ENCODE results near the gene EXOC3L2.

The EXOC3L2 gene

DNA sequence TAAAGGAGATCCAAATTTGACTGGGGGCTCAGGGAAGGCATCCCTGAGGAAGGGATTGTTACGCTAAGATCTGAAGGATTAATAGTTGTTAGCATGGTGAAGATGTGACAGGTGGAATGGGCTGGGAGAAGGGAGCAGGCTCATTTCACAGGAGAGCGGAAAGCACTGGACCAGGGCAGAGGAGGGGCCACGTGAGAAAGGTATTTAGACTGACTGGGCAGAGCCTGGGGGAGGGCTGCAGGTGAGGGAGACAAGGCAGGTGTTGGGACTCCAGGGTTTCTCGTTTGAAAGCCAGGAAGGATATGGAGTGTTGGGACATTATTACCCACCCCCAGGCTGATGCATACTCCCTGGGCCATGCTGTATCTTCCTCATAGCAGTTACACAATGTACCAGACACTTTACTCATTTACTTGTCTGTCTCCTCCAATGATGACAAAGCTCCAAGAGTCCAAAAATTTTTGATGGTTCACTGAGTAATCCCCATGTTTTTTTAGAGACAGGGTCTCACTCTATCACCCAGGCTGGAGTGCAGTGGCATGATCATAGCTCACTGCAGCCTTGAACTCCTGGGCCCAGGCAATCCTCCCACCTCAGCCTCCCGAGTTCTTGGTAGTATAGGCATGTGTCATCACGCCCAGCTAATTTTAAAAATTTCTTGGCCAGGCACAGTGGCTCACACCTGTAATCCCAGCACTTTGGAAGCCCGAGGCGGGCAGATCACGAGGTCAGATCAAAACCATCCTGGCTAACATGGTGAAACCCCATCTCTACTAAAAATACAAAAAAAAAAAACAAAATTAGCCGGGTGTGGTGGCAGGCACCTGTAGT, 69.5 kb downstream of the EXOC3L2 start:
- no peaks in the 10 kb centered on the region for H3K4me1 ChIP-seq (ENCODE audit: control insufficient read depth, low read depth, low read length)

DNA sequence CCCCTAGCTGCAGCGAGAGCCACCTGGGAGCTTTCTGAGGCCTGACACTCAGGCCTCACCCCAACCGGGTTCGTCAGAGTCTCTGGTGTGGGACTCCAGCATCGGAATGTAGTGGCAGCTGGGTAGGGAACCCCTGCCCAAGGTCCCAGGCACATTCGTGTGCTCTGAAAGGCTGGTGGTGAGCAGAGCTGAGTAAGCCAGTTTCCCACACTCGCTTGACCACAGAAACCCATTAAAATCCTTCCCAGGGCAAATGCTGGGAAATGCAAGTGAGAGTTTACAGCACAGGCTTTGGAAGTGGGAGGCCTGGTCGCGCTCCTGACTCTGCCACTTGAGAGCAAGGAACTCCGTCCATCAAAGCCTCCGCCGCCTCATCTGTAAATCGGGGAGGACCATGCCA, 71.4 kb downstream of the EXOC3L2 start:
- Histone ChIP-seq H3K36me3 (ENCODE audit: control insufficient read depth, low read depth, low read length) (no peaks in the 10 kb centered on the region), H3K4me3 (ENCODE audit: low read length) (no peak overlapping the region), H3K9ac (ENCODE audit: low read length) (no peak overlapping the region), H3K27ac (ENCODE audit: low read length) (no peak overlapping the region), H3K4me1 (ENCODE audit: control insufficient read depth, low read depth, low read length) (no peaks in the 10 kb centered on the region), H3K9me3 (ENCODE audit: control insufficient read depth, low read depth, low read length) (no peaks in the 10 kb centered on the region), H3K27me3 (ENCODE audit: control insufficient read depth, insufficient read depth, low read length) (no peaks in the 10 kb centered on the region)

More for the DNA sequence above, 69.5 kb downstream of the EXOC3L2 start:
- no peaks in the 10 kb centered on the region for H3K9me3 ChIP-seq (ENCODE audit: control insufficient read depth, low read depth, low read length)
- no peaks in the 10 kb centered on the region for H3K27me3 ChIP-seq (ENCODE audit: control insufficient read depth, insufficient read depth, low read length)
- H3K27ac ChIP-seq (ENCODE audit: low read length) = no peak overlapping the region
- H3K9ac ChIP-seq (ENCODE audit: low read length) = no peak overlapping the region
- no peak overlapping the region for H3K4me3 ChIP-seq (ENCODE audit: low read length)
- H3K36me3 ChIP-seq (ENCODE audit: control insufficient read depth, low read depth, low read length) = no peaks in the 10 kb centered on the region

DNA sequence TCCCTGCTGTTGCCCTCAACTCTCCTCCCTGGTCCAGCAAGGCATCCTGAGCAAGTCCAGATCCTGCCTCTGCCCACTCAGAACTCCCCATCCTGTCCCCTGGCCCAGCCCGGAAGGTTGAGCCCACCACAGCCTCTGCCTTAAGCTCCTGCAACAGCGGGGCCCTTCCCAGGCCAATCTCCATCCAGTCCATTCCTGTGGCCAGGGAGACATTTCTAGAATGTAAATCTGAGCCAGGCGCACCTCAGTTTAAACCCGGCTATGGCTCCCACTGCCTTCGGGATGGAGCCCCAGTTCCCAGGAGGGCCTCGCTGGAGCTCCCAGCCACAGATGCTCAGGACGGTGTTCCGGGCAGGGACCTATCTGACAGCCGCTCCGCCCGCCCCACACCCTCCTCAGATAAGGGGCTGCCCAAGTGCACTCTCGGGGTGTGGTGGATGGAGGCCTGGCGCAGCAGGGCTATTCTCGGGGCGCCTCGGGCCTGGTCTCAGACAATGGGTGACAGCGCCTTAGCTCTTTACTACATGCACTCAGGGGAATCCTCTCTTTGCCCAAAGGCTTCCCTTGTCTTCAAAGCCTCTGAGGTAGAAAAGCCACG, 72.5 kb downstream of the EXOC3L2 start:
- no peak overlapping the region for H3K9ac ChIP-seq (ENCODE audit: low read length)
- no peaks in the 10 kb centered on the region for H3K9me3 ChIP-seq (ENCODE audit: control insufficient read depth, low read depth, low read length)
- no peaks in the 10 kb centered on the region for H3K36me3 ChIP-seq (ENCODE audit: control insufficient read depth, low read depth, low read length)
- H3K4me1 ChIP-seq (ENCODE audit: control insufficient read depth, low read depth, low read length) = no peaks in the 10 kb centered on the region
- no peak overlapping the region for H3K4me3 ChIP-seq (ENCODE audit: low read length)
- H3K27ac ChIP-seq (ENCODE audit: low read length) = no peak overlapping the region
- H3K27me3 ChIP-seq (ENCODE audit: control insufficient read depth, insufficient read depth, low read length) = no peaks in the 10 kb centered on the region

DNA sequence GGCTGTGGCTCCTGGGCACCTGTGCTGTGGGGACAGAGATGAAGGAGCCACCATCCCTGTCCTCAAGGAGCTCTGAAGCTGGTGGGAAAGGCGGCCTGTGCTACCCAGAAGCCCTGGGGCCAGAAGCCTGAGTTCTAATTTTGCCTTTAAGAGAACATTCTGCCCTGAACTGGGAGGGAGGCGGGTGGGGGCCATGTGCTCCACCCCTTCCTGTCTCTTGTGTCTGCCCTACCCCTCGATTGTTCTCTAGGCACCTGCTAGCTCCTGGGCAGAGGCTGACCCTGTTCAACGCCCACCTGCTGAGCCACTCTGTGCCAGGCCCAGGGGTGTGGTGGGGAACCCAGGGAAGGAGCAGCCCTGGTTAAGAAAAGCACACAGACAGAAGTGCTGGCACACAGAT, 73.0 kb downstream of the EXOC3L2 start:
- no peak overlapping the region for H3K27ac ChIP-seq (ENCODE audit: low read length)
- no peak overlapping the region for H3K9ac ChIP-seq (ENCODE audit: low read length)

DNA sequence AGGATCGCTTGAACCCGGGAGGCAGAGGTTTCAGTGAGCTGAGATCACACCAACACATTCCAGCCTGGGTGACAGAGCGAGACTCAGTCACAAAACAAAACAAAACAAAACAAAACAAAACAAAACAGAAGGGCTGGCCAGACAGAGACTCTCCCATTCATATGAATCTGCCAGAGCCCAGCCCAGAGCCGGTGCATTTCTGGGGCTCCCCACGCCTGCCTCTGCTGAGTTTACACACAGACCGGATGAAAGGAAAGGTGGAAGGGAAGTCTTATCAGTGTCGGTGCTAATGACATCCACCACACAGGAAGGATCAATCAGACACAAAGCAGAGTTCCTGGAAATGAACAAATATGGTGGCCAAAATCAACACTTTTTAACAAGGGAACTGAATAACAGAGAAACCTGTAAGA, 74.0 kb downstream of the EXOC3L2 start:
- no peaks in the 10 kb centered on the region for H3K9me3 ChIP-seq (ENCODE audit: control insufficient read depth, low read depth, low read length)
- H3K36me3 ChIP-seq (ENCODE audit: control insufficient read depth, low read depth, low read length) = no peaks in the 10 kb centered on the region
- no peak overlapping the region for H3K9ac ChIP-seq (ENCODE audit: low read length)
- H3K27ac ChIP-seq (ENCODE audit: low read length) = no peak overlapping the region
- peaks cover 6% of the 10 kb centered on the region for H3K4me1 ChIP-seq (ENCODE audit: control insufficient read depth, low read depth, low read length)
- H3K27me3 ChIP-seq (ENCODE audit: control insufficient read depth, insufficient read depth, low read length) = no peaks in the 10 kb centered on the region
- no peak overlapping the region for H3K4me3 ChIP-seq (ENCODE audit: low read length)

More for the DNA sequence above, 73.0 kb downstream of the EXOC3L2 start:
- Histone ChIP-seq H3K4me3 (ENCODE audit: low read length) (no peak overlapping the region), H3K4me1 (ENCODE audit: control insufficient read depth, low read depth, low read length) (peaks cover under 1% of the 10 kb centered on the region), H3K36me3 (ENCODE audit: control insufficient read depth, low read depth, low read length) (no peaks in the 10 kb centered on the region), H3K9me3 (ENCODE audit: control insufficient read depth, low read depth, low read length) (no peaks in the 10 kb centered on the region), H3K27me3 (ENCODE audit: control insufficient read depth, insufficient read depth, low read length) (no peaks in the 10 kb centered on the region)

DNA sequence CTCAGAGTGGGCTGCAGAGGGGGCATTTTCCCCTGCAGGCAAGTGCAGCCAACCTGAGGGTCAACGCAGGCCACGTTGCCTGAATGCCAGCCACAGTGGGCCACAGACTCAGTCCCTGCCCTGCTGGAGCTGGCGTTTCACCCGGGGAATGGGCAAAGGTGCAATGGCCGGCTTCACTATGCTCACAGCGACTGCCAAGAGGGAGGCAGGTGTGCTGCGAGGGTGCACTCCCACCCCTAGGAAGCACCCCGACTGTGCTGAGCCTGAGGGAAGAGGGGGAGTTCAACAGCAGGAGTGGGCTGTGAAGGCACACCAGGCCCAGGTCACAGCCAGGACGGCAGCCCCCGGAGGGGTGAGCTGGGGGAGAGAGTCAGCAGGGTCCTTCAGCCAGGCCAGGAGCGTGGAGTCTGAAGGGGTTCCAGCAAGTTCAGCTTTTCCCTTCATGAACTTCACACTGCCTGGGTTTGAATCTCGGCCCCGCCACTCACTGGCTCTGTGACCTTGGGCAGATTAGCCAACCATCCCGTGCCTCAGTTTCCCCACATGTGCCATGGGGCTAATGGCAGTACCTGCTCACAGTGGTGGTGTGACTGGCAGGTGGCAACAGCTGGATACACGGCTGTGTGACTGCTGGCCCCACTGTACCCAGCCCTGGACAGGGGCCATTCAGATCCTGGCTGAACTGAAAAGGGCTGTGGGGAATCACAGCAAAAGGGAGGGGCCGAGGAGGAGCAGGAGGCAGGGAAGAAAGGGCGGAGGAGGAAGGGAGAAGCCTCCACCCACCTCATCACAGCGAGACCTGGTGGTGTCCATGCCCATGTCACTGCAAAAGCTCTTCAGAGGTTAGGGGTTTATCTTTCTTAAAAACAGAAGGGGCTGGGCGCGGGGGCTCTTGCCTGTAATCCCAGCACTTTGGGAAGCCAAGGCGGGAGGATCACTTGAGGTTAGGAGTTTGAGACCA, 74.8 kb downstream of the EXOC3L2 start:
- Histone ChIP-seq H3K27me3 (ENCODE audit: control insufficient read depth, insufficient read depth, low read length) (no peaks in the 10 kb centered on the region), H3K4me1 (ENCODE audit: control insufficient read depth, low read depth, low read length) (peaks cover 6% of the 10 kb centered on the region), H3K9me3 (ENCODE audit: control insufficient read depth, low read depth, low read length) (no peaks in the 10 kb centered on the region), H3K27ac (ENCODE audit: low read length) (no peak overlapping the region), H3K36me3 (ENCODE audit: control insufficient read depth, low read depth, low read length) (no peaks in the 10 kb centered on the region), H3K9ac (ENCODE audit: low read length) (no peak overlapping the region), H3K4me3 (ENCODE audit: low read length) (no peak overlapping the region)

DNA sequence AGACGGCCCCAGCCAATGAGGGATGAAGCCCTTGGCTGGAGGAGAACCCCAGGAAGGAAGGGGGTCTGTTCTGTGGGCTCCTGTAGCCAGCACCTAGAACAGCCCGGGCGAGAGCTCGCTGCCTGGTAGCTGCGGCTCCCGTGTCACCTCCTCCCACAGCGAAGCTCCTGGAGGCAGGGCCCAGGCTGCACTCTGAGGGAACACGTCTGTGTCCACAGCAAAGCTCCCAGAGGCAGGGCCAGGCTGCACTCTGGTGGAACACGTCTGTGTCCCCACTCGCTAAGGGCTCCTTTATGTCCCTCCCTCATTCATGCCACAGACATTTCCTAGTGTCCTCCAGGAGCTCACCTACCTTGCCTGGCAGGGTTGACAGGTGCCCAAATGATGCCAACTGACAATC, 75.6 kb downstream of the EXOC3L2 start:
- no peak overlapping the region for H3K4me3 ChIP-seq (ENCODE audit: low read length)
- H3K36me3 ChIP-seq (ENCODE audit: control insufficient read depth, low read depth, low read length) = no peaks in the 10 kb centered on the region
- H3K9me3 ChIP-seq (ENCODE audit: control insufficient read depth, low read depth, low read length) = no peaks in the 10 kb centered on the region
- peaks cover 6% of the 10 kb centered on the region for H3K4me1 ChIP-seq (ENCODE audit: control insufficient read depth, low read depth, low read length)
- no peak overlapping the region for H3K27ac ChIP-seq (ENCODE audit: low read length)
- no peak overlapping the region for H3K9ac ChIP-seq (ENCODE audit: low read length)
- H3K27me3 ChIP-seq (ENCODE audit: control insufficient read depth, insufficient read depth, low read length) = no peaks in the 10 kb centered on the region

DNA sequence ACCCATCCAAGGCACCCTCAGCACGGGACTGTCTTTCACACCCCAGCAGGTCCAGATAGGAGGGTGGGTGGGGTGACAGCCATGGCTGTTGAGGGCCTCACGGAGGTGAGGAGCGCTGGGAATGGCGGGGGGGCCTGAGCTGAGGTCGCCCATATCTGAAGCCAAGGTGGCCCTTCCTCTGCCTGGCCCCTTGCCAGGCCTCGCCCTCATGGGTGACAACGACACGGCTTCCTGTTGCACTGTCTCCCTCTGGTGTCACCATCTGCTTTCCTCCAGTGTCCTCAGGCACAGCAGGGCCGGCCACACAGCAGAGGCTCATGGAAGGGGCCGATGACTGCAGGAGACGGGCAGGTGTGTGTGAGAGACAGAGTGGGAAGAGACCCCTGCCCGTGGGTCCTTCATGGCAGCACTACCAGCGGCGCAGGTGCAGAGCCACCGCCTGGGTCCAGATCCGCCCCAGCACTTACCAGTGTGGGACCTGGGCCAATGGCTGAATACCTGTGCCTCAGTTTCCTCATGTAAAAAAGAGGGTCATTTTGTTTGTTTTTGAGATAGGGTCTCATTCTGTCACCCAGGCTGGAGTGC, 76.3 kb downstream of the EXOC3L2 start:
- Histone ChIP-seq H3K9ac (ENCODE audit: low read length) (no peak overlapping the region), H3K4me3 (ENCODE audit: low read length) (no peak overlapping the region), H3K27ac (ENCODE audit: low read length) (no peak overlapping the region), H3K27me3 (ENCODE audit: control insufficient read depth, insufficient read depth, low read length) (no peaks in the 10 kb centered on the region), H3K36me3 (ENCODE audit: control insufficient read depth, low read depth, low read length) (no peaks in the 10 kb centered on the region), H3K9me3 (ENCODE audit: control insufficient read depth, low read depth, low read length) (no peaks in the 10 kb centered on the region), H3K4me1 (ENCODE audit: control insufficient read depth, low read depth, low read length) (peaks cover 6% of the 10 kb centered on the region)

DNA sequence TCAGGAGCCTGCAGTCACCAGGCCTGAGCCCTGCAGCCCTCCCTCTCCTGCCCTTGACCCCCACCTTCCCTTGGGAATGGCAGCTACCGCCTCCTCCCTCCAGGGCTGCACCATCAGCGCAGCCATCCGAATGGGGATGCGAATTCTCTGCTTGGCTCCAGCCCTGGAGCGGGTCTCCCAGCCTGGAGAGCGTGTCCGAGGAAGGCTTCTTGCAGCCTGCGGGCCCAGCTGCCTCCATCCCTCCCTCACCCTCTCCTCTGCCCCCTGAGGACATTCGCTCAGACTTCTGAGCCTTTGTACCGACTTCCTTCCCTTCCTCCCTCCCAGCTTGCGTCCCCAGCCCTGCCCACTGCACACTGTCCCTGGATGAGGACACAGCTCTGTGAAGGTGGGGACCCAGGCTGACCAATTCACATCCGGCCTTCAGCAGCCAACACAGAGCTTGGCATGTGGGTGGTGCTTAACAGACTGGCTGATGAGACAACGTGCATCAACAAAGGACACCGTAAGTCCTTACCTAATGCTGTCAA, 78.4 kb downstream of the EXOC3L2 start:
- H3K27ac ChIP-seq (ENCODE audit: low read length) = no peak overlapping the region
- H3K36me3 ChIP-seq (ENCODE audit: control insufficient read depth, low read depth, low read length) = no peaks in the 10 kb centered on the region
- no peak overlapping the region for H3K9ac ChIP-seq (ENCODE audit: low read length)
- H3K4me1 ChIP-seq (ENCODE audit: control insufficient read depth, low read depth, low read length) = peaks cover 6% of the 10 kb centered on the region
- no peaks in the 10 kb centered on the region for H3K9me3 ChIP-seq (ENCODE audit: control insufficient read depth, low read depth, low read length)
- H3K4me3 ChIP-seq (ENCODE audit: low read length) = no peak overlapping the region
- H3K27me3 ChIP-seq (ENCODE audit: control insufficient read depth, insufficient read depth, low read length) = no peaks in the 10 kb centered on the region

DNA sequence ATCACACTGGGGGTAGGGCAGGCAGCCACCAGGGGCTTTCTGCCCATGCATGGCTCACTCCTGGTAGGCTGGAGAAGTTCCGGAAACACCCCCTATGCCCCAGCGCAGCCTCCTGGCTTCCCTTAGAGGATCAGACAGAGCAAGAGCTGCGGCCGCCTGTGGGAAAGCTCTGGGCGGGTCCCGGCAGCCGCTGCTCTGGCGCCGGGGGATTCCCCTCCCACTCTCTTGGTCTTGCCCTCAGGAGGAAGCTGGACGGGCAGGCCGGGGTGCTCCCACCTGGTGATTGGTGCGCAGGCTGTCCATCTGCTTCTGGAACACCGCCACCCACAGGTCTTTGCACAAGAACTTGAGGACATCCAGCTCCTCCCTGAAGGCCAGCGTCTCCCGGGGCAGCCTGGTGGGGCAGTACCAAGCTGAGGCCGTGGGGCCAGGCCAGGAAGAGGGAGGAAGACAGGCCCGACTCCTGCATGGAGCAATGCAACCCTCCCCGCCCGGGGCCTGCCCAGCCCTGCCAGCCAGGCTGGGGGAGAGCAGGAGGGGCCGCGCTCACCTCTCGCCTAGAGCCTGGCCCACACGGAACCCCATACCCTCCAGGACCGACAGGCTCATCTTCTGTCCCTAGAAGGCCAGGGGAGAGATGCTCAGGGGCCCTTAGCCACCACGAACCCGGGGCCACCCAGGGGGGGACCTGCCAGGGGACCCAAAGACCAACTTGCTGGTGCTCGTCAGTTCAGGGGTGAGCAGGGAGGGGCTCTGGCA, 80.5 kb downstream of the EXOC3L2 start:
- Histone ChIP-seq H3K9me3 (ENCODE audit: control insufficient read depth, low read depth, low read length) (no peaks in the 10 kb centered on the region), H3K4me3 (ENCODE audit: low read length) (no peak overlapping the region), H3K4me1 (ENCODE audit: control insufficient read depth, low read depth, low read length) (peaks cover 6% of the 10 kb centered on the region), H3K27me3 (ENCODE audit: control insufficient read depth, insufficient read depth, low read length) (peaks cover 6% of the 10 kb centered on the region), H3K36me3 (ENCODE audit: control insufficient read depth, low read depth, low read length) (no peaks in the 10 kb centered on the region), H3K9ac (ENCODE audit: low read length) (no peak overlapping the region), H3K27ac (ENCODE audit: low read length) (no peak overlapping the region)
